Mesendoderm (in vitro differentiated cells): ENCODE results near the gene ERP27.

Source experiments
- DNase-seq: peaks from one replicate; pipeline ENCODE4 v3.0.0; 2013
- H2AK5ac ChIP-seq: 2 replicates; pipeline ENCODE4 v1.6.1; 2013; ENCODE audit warnings: low read length, inconsistent platforms
- H2BK120ac ChIP-seq: 2 replicates; pipeline ENCODE4 v1.6.1; 2013; ENCODE audit warnings: low read depth, mild to moderate bottlenecking, low read length, moderate library complexity, mixed read lengths
- H2BK15ac ChIP-seq: replicated peaks from 2 replicates; pipeline ENCODE4 v1.6.1; 2013; ENCODE audit warnings: low read depth, mild to moderate bottlenecking, moderate library complexity
- H2BK5ac ChIP-seq: 2 replicates; pipeline ENCODE4 v1.6.1; 2013; ENCODE audit warnings: low read length, inconsistent platforms
- H3K18ac ChIP-seq: 2 replicates; pipeline ENCODE4 v1.6.1; 2013; ENCODE audit warnings: mild to moderate bottlenecking, low read length, mixed read lengths
- H3K23ac ChIP-seq: one replicate; pipeline ENCODE4 v1.6.1; 2013; ENCODE audit warnings: low read length
- H3K27ac ChIP-seq: 2 replicates; pipeline ENCODE4 v1.5.1; 2013; ENCODE audit warnings: low read depth, mild to moderate bottlenecking, inconsistent platforms, low read length, moderate library complexity
- H3K27me3 ChIP-seq: 2 replicates; pipeline ENCODE4 v1.6.1; 2013; ENCODE audit warnings: low read length, control low read depth, mild to moderate bottlenecking, inconsistent platforms; ENCODE audit not compliant: insufficient read depth, poor library complexity
- H3K36me3 ChIP-seq: 2 replicates; pipeline ENCODE4 v1.6.1; 2013; ENCODE audit warnings: low read length, inconsistent platforms; ENCODE audit not compliant: control insufficient read depth, insufficient read depth
- H3K4ac ChIP-seq: one replicate; pipeline ENCODE4 v1.6.1; 2013; ENCODE audit warnings: low read depth, mild to moderate bottlenecking, low read length, moderate library complexity
- H3K4me1 ChIP-seq: 2 replicates; pipeline ENCODE4 v1.6.1; 2013; ENCODE audit warnings: low read depth, low read length, inconsistent platforms; ENCODE audit not compliant: control insufficient read depth
- H3K4me2 ChIP-seq: 2 replicates; pipeline ENCODE4 v1.6.1; 2013; ENCODE audit warnings: low read length
- H3K4me3 ChIP-seq: 2 replicates; pipeline ENCODE4 v1.5.1; 2013; ENCODE audit warnings: mild to moderate bottlenecking, low read length
- H3K56ac ChIP-seq: one replicate; pipeline ENCODE4 v1.6.1; 2013; ENCODE audit warnings: low read length
- H3K79me1 ChIP-seq: 2 replicates; pipeline ENCODE4 v1.6.1; 2013; ENCODE audit warnings: low read length, inconsistent platforms
- H3K79me2 ChIP-seq: 2 replicates; pipeline ENCODE4 v1.6.1; 2013; ENCODE audit warnings: mild to moderate bottlenecking, low read length; ENCODE audit not compliant: control insufficient read depth, insufficient read depth
- H3K9ac ChIP-seq: 2 replicates; pipeline ENCODE4 v1.6.1; 2013; ENCODE audit warnings: low read length, inconsistent platforms
- H4K5ac ChIP-seq: one replicate; pipeline ENCODE4 v1.6.1; 2013; ENCODE audit warnings: low read length
- H4K8ac ChIP-seq: one replicate; pipeline ENCODE4 v1.6.1; 2013; ENCODE audit warnings: low read depth, mild to moderate bottlenecking, control low read depth, low read length, moderate library complexity
- WGBS: extraction: QIAGEN DNeasy Blood & Tissue Kit; methylation state at CpG from one replicate; pipeline ENCODE4 v1.1.7; 2013; ENCODE audit warnings: low lambda C conversion rate, missing lambda C conversion rate; ENCODE audit not compliant: insufficient coverage; ENCODE audit errors: extremely low coverage; 5-methylcytosine and 5-hydroxymethylcytosine counted together

Gene ERP27

DNA sequence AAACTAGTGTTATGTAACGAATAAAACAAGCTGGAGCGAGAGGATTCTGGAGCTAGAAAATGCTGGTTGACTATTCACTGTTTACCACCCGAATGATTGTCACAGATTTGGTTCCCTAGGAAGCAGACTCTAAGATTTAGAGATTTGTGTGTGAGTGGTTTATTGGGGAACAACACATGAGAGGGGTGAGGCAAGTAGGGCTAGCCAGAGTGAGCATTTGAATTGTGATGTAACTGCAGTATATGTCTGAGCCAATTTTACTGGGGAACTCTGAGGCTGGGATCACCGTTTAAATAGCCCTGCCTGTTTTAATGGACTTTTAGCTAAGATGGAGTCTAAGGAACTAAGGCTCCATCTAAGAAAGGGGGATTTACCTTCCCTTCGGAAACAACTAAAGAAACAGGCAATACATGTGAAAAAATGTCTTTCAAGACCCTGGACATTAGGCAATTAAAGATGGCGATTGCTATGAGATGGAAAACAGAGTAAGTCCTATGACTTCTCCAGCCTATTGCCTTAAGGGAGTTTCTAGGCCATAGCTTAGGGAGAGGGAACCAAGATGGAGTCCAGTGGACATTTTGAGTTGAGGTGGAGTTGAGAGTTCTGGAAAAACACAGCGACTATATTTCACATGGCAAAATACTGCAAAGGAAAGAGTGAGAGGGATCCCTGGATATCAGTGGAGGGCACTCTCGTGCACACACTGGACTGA lies 59.0 kb downstream of the ERP27 start:
- no peak overlapping the region for H4K8ac ChIP-seq
- H3K18ac ChIP-seq = no peak overlapping the region
- no peaks in the 10 kb centered on the region for H3K27me3 ChIP-seq
- no peak overlapping the region for H3K9ac ChIP-seq
- no peak overlapping the region for H3K4ac ChIP-seq
- H3K79me2 ChIP-seq = no peaks in the 10 kb centered on the region
- no peak overlapping the region for H3K23ac ChIP-seq
- H3K4me3 ChIP-seq = no peak overlapping the region
- H3K4me1 ChIP-seq = no peaks in the 10 kb centered on the region
- no peak overlapping the region for H2BK120ac ChIP-seq
- H3K4me2 ChIP-seq = no peak overlapping the region
- DNase-seq = no peak
- no peak overlapping the region for H2AK5ac ChIP-seq
- WGBS = no CpG with 5 or more reads among the region's 8 CpGs
- no peaks in the 10 kb centered on the region for H3K36me3 ChIP-seq
- no peak overlapping the region for H3K27ac ChIP-seq
- H4K5ac ChIP-seq = no peak overlapping the region
- H2BK5ac ChIP-seq = no peak overlapping the region
- H3K56ac ChIP-seq = no peak overlapping the region
- H2BK15ac ChIP-seq = no peak overlapping the region
- H3K79me1 ChIP-seq = no peaks in the 10 kb centered on the region

- no peak overlapping the region for H3K23ac ChIP-seq
- no peaks in the 10 kb centered on the region for H3K79me1 ChIP-seq
- H3K18ac ChIP-seq = no peak overlapping the region
- no peaks in the 10 kb centered on the region for H3K27me3 ChIP-seq
- WGBS = no CpG with 5 or more reads among the region's 1 CpG
- no peak overlapping the region for H4K8ac ChIP-seq
- DNase-seq = no peak
- H2BK5ac ChIP-seq = no peak overlapping the region
- no peaks in the 10 kb centered on the region for H3K36me3 ChIP-seq
- no peaks in the 10 kb centered on the region for H3K4me1 ChIP-seq
- H3K4me2 ChIP-seq = no peak overlapping the region
- H3K4ac ChIP-seq = no peak overlapping the region
- no peak overlapping the region for H3K27ac ChIP-seq
- H3K56ac ChIP-seq = no peak overlapping the region
- no peak overlapping the region for H2BK15ac ChIP-seq
- no peak overlapping the region for H3K9ac ChIP-seq
- H2AK5ac ChIP-seq = no peak overlapping the region
- H3K4me3 ChIP-seq = no peak overlapping the region
- H3K79me2 ChIP-seq = no peaks in the 10 kb centered on the region
- H2BK120ac ChIP-seq = no peak overlapping the region
- no peak overlapping the region for H4K5ac ChIP-seq
Observed at GRCh38 chr12:14878488-14878887, 59.8 kb downstream of the ERP27 start.

DNA sequence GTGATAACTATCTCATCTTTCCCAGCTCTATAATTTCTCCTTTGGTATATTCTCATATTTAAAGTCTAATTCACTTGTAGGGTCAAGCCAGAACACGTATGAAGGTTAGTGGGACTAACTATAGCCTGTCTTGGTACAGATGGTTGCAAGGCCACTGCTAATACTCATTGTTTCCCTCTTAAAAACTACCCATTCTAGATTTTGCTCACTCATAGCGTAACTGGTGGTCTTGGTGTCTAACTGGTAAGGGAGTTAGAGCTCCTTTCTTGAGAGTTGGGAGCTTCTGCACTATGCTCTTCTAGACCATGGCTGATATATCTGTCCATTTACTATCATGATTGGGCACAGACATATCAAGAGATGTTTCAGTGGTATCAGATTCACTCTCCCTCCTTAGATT lies 61.5 kb downstream of the ERP27 start:
- Histone ChIP-seq H3K36me3 (no peaks in the 10 kb centered on the region), H3K56ac (no peak overlapping the region), H2BK120ac (no peak overlapping the region), H3K79me1 (no peaks in the 10 kb centered on the region), H3K9ac (no peak overlapping the region), H2BK15ac (no peak overlapping the region), H3K4me1 (no peaks in the 10 kb centered on the region), H2BK5ac (no peak overlapping the region), H3K4me2 (no peak overlapping the region), H3K27me3 (no peaks in the 10 kb centered on the region), H3K4me3 (no peak overlapping the region), H4K5ac (no peak overlapping the region), H3K23ac (no peak overlapping the region), H3K18ac (no peak overlapping the region), H4K8ac (no peak overlapping the region), H2AK5ac (no peak overlapping the region), H3K79me2 (no peaks in the 10 kb centered on the region), H3K4ac (no peak overlapping the region), H3K27ac (no peak overlapping the region)
- no CpG with 5 or more reads among the region's 2 CpGs for WGBS
- DNase-seq = no peak

GRCh38 chr12:14874882-14875281 lies 63.5 kb downstream of the ERP27 start:
- H3K9ac ChIP-seq = no peak overlapping the region
- H3K4ac ChIP-seq = no peak overlapping the region
- no peak overlapping the region for H3K23ac ChIP-seq
- H3K79me1 ChIP-seq = no peaks in the 10 kb centered on the region
- no peak overlapping the region for H2BK120ac ChIP-seq
- no peak overlapping the region for H3K4me2 ChIP-seq
- H2BK15ac ChIP-seq = no peak overlapping the region
- H4K5ac ChIP-seq = no peak overlapping the region
- H3K79me2 ChIP-seq = no peaks in the 10 kb centered on the region
- no CpG with 5 or more reads among the region's 3 CpGs for WGBS
- H3K4me3 ChIP-seq = no peak overlapping the region
- no peaks in the 10 kb centered on the region for H3K4me1 ChIP-seq
- no peak overlapping the region for H3K18ac ChIP-seq
- no peak overlapping the region for H2AK5ac ChIP-seq
- no peak overlapping the region for H3K56ac ChIP-seq
- no peaks in the 10 kb centered on the region for H3K36me3 ChIP-seq
- DNase-seq = no peak
- no peak overlapping the region for H3K27ac ChIP-seq
- no peak overlapping the region for H2BK5ac ChIP-seq
- no peaks in the 10 kb centered on the region for H3K27me3 ChIP-seq
- no peak overlapping the region for H4K8ac ChIP-seq

- Histone ChIP-seq H3K27me3 (no peaks in the 10 kb centered on the region), H4K5ac (no peak overlapping the region), H3K18ac (no peak overlapping the region), H2BK5ac (no peak overlapping the region), H3K4me2 (no peak overlapping the region), H3K56ac (no peak overlapping the region), H3K23ac (no peak overlapping the region), H3K79me2 (no peaks in the 10 kb centered on the region), H2BK15ac (no peak overlapping the region), H3K4ac (no peak overlapping the region), H3K27ac (no peak overlapping the region), H3K4me1 (no peaks in the 10 kb centered on the region), H3K4me3 (no peak overlapping the region), H3K9ac (no peak overlapping the region), H4K8ac (no peak overlapping the region), H3K36me3 (no peaks in the 10 kb centered on the region), H2BK120ac (no peak overlapping the region), H2AK5ac (no peak overlapping the region), H3K79me1 (no peaks in the 10 kb centered on the region)
- no CpG with 5 or more reads among the region's 1 CpG for WGBS
- DNase-seq = no peak
Observed at GRCh38 chr12:14873440-14874185, 64.7 kb downstream of the ERP27 start.
